ENCODE measurements around the gene RPUSD1.

DNA sequence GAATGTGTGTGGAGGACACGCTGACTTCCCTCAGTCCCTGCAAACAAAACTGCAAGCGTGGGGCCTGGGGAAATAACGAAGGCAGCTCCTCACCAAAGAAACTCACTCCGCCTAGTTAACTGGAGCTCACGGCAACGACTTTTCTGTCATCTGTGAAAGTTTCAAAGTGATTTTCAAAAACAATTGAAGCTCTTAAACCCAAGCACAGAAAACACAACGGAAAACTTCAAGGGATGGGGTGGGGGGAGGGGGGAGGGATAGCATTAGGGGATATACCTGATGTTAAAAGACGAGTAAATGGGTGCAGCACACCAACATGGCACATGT lies 15.5 kb upstream of the RPUSD1 start:
- no peak for TF ChIP-seq EZH2phosphoT487 (IDR thresholded peaks at IDR 0.05; ENCODE audit: insufficient read depth, low read depth)
- no peak for TF ChIP-seq EZH2 (IDR thresholded peaks at IDR 0.05; ENCODE audit: insufficient read depth, poor library complexity, severe bottlenecking)

Data from GM23248 (cell line).